ENCODE measurements around the gene NOBOX.

- TF ChIP-seq CTCF (IDR thresholded peaks at IDR 0.05) = no peak
- TF ChIP-seq POLR2A (IDR thresholded peaks at IDR 0.05) = no peak
Measured at GRCh38 chr7:144439717-144440205, 36.3 kb upstream of the NOBOX start.

All from adrenal gland (tissue), 5 donors.